Measurements from ENCODE around the gene UBE2J2. TPM values are rescaled to one million over a fixed set of nuclear protein-coding genes. Genes with fewer than 3 reads are reported as not detected.

The UBE2J2 gene
- total RNA-seq, 1 donor from 2014 or later = 56.7 TPM

DNA sequence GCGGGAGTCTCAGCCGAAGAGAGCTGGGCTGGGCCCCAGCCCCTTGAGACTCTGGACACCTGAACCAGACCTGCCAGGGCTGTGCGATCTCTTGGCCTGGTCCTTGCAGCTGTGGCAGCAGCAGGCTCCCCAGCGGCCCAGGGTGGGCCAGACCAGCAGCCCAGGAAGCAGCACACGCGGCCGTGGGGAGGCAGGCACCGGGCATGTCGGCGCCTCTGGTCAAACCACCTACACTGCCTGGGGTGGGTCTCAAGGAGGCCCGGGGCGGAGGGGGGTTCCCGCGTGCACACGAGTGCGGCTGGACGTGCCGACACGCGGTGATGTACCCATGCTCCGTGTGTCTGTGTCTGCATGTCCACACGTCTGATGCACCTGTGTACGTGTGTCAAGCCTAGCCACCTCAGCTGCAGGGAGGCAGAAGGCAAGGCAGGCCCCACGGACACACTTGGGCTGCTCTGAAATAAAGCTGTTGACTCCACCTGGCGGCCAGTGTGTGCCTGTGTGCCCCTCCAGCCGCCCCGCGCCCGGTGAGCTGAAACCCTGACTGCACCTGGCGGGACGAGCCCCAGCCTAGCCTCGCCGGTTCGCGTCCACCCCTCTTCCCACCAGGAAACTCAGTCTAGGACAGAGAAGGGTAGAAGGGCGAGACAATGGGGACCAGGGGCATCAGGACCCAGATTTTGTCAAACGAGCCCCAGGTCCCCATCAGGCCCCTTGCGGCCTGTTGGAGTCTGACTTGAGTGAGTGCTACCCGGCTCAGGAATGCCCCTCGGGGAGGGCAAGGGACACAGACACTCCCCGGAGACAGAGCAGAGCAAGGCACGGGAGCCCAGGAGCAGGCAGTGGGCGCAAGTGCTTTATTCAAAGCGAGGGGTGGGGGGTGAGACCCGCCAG, 18.1 kb upstream of the UBE2J2 start:
- no peaks in the 10 kb centered on the region for H3K27me3 ChIP-seq
- no peak overlapping the region for H3K4me3 ChIP-seq
- H3K4me1 ChIP-seq = peaks cover 15% of the 10 kb centered on the region
- intact Hi-C loops (cut with DNase I) = loop anchor here (5.0 kb wide), 1 partner anchor 169 kb away; no protein-coding TSS in a partner anchor
- no peak for TF ChIP-seq POLR2AphosphoS5 (IDR thresholded peaks at IDR 0.05; ENCODE audit: insufficient read depth in 1 of 2, low read depth in 1 of 2)
- TF ChIP-seq, protein P1, sequence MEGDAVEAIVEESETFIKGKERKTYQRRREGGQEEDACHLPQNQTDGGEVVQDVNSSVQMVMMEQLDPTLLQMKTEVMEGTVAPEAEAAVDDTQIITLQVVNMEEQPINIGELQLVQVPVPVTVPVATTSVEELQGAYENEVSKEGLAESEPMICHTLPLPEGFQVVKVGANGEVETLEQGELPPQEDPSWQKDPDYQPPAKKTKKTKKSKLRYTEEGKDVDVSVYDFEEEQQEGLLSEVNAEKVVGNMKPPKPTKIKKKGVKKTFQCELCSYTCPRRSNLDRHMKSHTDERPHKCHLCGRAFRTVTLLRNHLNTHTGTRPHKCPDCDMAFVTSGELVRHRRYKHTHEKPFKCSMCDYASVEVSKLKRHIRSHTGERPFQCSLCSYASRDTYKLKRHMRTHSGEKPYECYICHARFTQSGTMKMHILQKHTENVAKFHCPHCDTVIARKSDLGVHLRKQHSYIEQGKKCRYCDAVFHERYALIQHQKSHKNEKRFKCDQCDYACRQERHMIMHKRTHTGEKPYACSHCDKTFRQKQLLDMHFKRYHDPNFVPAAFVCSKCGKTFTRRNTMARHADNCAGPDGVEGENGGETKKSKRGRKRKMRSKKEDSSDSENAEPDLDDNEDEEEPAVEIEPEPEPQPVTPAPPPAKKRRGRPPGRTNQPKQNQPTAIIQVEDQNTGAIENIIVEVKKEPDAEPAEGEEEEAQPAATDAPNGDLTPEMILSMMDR (IDR thresholded peaks at IDR 0.05) = peak in 2 of 3 experiments; percentile 48 to 67
- peaks cover 0 to 9% of the 10 kb centered on the region in 2 donors for H3K36me3 ChIP-seq
- no peaks in the 10 kb centered on the region for H3K9me3 ChIP-seq
- no peak overlapping the region for H3K27ac ChIP-seq
- DNase-seq (ENCODE audit: extremely low spot score in 2 of 2) = no peak

DNA sequence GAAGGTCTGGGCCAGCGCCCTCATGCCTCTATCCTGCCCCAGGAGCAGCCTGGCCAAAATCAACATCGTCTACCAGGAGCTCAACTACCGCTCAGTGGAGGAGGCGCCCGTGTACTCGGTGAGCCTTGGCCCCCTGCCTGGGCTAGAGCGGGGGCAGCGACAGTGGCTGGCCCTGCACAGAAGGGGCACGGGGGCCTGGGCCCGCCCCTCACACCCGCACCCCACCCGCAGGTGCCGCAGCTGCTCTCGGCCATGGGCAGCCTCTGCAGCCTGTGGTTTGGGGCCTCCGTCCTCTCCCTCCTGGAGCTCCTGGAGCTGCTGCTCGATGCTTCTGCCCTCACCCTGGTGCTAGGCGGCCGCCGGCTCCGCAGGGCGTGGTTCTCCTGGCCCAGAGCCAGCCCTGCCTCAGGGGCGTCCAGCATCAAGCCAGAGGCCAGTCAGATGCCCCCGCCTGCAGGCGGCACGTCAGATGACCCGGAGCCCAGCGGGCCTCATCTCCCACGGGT, 17.4 kb upstream of the UBE2J2 start:
- no peaks in the 10 kb centered on the region for H3K27me3 ChIP-seq
- intact Hi-C loops (cut with DNase I) = loop anchor here (5.0 kb wide), 1 partner anchor 169 kb away; no protein-coding TSS in a partner anchor
- no peaks in the 10 kb centered on the region for H3K9me3 ChIP-seq
- TF ChIP-seq POLR2AphosphoS5 (IDR thresholded peaks at IDR 0.05; ENCODE audit: insufficient read depth in 1 of 2, low read depth in 1 of 2) = no peak
- TF ChIP-seq POLR2A (IDR thresholded peaks at IDR 0.05) = no peak
- TF ChIP-seq, protein P1 (IDR thresholded peaks at IDR 0.05) = no peak
- no peak for DNase-seq (ENCODE audit: extremely low spot score in 2 of 2)
- no peak overlapping the region for H3K27ac ChIP-seq
- H3K36me3 ChIP-seq = peaks cover 0 to 3% of the 10 kb centered on the region in 2 donors
- H3K4me1 ChIP-seq = peaks cover 15% of the 10 kb centered on the region
- H3K4me3 ChIP-seq = no peak overlapping the region

DNA sequence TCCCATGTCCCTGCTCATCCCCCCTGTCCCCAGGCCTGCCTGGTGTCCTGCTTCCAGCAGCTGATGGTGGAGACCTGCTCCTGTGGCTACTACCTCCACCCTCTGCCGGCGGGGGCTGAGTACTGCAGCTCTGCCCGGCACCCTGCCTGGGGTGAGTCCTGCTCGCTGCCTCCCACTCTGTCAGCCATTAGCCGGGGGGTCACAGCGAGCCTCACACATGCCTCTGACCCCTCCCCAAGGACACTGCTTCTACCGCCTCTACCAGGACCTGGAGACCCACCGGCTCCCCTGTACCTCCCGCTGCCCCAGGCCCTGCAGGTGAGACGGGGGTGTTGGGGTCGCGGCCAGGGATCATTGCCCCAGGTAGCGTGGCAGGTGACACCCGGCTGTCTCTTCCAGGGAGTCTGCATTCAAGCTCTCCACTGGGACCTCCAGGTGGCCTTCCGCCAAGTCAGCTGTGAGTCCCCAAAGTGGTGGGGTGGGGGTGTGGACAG, 16.6 kb upstream of the UBE2J2 start:
- Histone ChIP-seq H3K4me1 (peaks cover 15% of the 10 kb centered on the region), H3K27ac (no peak overlapping the region), H3K4me3 (no peak overlapping the region), H3K27me3 (no peaks in the 10 kb centered on the region), H3K36me3 (no peaks in the 10 kb centered on the region), H3K9me3 (no peaks in the 10 kb centered on the region)
- DNase-seq (ENCODE audit: extremely low spot score in 2 of 2) = no peak
- TF ChIP-seq, protein P1 (IDR thresholded peaks at IDR 0.05) = peak; percentile 29 to 50 (median 32)
- TF ChIP-seq POLR2A (IDR thresholded peaks at IDR 0.05) = no peak
- intact Hi-C loops (cut with DNase I) = loop anchor here (5.0 kb wide), 1 partner anchor 168 kb away; no protein-coding TSS in a partner anchor

DNA sequence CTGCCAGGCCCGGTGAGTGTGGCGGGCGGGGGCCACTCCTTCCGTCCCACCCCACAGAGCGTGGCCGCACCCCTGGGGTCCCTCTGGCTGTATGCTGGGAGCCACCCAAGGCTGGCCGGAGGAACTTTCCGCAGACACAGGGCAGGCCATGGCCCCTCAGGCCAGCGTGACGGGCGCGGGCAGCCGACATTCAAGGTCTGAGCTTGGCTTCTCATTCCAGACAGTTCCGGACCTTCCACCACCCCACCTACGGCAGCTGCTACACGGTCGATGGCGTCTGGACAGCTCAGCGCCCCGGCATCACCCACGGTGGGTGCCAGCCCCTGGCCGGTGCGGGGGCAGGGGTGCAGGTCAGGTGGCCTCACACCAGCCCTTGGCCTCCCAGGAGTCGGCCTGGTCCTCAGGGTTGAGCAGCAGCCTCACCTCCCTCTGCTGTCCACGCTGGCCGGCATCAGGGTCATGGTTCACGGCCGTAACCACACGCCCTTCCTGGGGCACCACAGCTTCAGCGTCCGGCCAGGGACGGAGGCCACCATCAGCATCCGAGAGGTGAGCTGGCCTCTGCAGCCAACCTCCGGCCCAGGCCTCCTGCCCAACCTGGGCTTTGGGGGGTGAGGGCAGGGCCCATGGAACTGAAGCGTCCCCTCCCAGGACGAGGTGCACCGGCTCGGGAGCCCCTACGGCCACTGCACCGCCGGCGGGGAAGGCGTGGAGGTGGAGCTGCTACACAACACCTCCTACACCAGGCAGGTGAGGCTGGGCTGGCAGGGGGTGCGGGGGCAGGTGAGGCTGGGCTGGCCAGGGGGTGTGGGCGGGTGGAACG, 13.8 kb upstream of the UBE2J2 start:
- no peak for DNase-seq (ENCODE audit: extremely low spot score in 2 of 2)
- intact Hi-C loops (cut with DNase I) = no loop called here
- H3K4me1 ChIP-seq = peaks cover 15% of the 10 kb centered on the region
- H3K36me3 ChIP-seq = no peaks in the 10 kb centered on the region
- H3K9me3 ChIP-seq = no peaks in the 10 kb centered on the region
- H3K4me3 ChIP-seq = no peak overlapping the region
- H3K27me3 ChIP-seq = no peaks in the 10 kb centered on the region
- no peak overlapping the region for H3K27ac ChIP-seq
- TF ChIP-seq POLR2A (IDR thresholded peaks at IDR 0.05) (no peak), POLR2AphosphoS5 (IDR thresholded peaks at IDR 0.05; ENCODE audit: insufficient read depth in 1 of 2, low read depth in 1 of 2) (no peak)
- TF ChIP-seq, protein P1 (IDR thresholded peaks at IDR 0.05) = no peak
